RWPE2 (cell line): ENCODE results near the gene HS3ST5.
"Not testable (repeated sequence)": the region's sequence is repeated elsewhere in the genome, so short reads cannot be mapped to it uniquely, and the experiment has no call there.

ENCODE experiments used
- ATAC-seq: fragments of 200-7000 bp; cut with Tn5 transposase; 3 replicates; pipeline ENCODE4 v1.9.1; 2021; ENCODE audit warnings: low read depth
- DNase-seq: peaks from one replicate; pipeline ENCODE4 v3.0.0-alpha.2; 2020; ENCODE audit warnings: low spot score
- H3K27ac ChIP-seq: fragments of 450-650 bp; 2 replicates; pipeline ENCODE4 v1.5.1; 2017; ENCODE audit warnings: mild to moderate bottlenecking; ENCODE audit not compliant: poor library complexity, severe bottlenecking
- H3K27me3 ChIP-seq: fragments of 250-450 bp; sonication (Bioruptor Pico); 2 replicates; pipeline ENCODE4 v1.5.1; 2021; ENCODE audit warnings: mild to moderate bottlenecking, moderate library complexity; ENCODE audit not compliant: insufficient read depth, poor library complexity, severe bottlenecking
- H3K36me3 ChIP-seq: fragments of 250-450 bp; sonication (Bioruptor Pico); 2 replicates; pipeline ENCODE4 v1.5.1; 2020; ENCODE audit warnings: low read depth, mild to moderate bottlenecking, moderate library complexity
- H3K4me1 ChIP-seq: fragments of 250-450 bp; sonication (Bioruptor Pico); 2 replicates; pipeline ENCODE4 v1.5.1; 2021; ENCODE audit warnings: mild to moderate bottlenecking, moderate library complexity; ENCODE audit not compliant: insufficient read depth, poor library complexity, severe bottlenecking
- H3K4me3 ChIP-seq: fragments of 250-450 bp; sonication (Bioruptor Pico); 2 replicates; pipeline ENCODE4 v1.5.1; 2021; ENCODE audit warnings: mild to moderate bottlenecking, moderate library complexity; ENCODE audit not compliant: severe bottlenecking
- H3K9me3 ChIP-seq: fragments of 250-450 bp; sonication (Bioruptor Pico); 2 replicates; pipeline ENCODE4 v1.5.1; 2021; ENCODE audit warnings: mild to moderate bottlenecking, moderate library complexity; ENCODE audit not compliant: severe bottlenecking
- CTCF ChIP-seq: fragments of 450-650 bp; IDR thresholded peaks from one replicate; pipeline ENCODE4 v1.5.1; 2017; ENCODE audit warnings: mild to moderate bottlenecking, moderate library complexity; ENCODE audit not compliant: poor library complexity, severe bottlenecking

HS3ST5 gene

GRCh38 chr6:114011486-114011885 is 331.3 kb downstream of the HS3ST5 start:
- DNase-seq, H3K27me3 ChIP-seq, H3K9me3 ChIP-seq, H3K27ac ChIP-seq, ATAC-seq, H3K4me1 ChIP-seq, H3K36me3 ChIP-seq, H3K4me3 ChIP-seq: not testable (repeated sequence)

GRCh38 chr6:114010540-114010939 is 332.3 kb downstream of the HS3ST5 start:
- DNase-seq (no peak), ATAC-seq (no peak)
- Histone ChIP-seq H3K9me3 (no peaks in the 10 kb centered on the region), H3K27ac (no peak overlapping the region), H3K36me3 (no peaks in the 10 kb centered on the region), H3K4me3 (no peak overlapping the region), H3K27me3 (no peaks in the 10 kb centered on the region), H3K4me1 (no peaks in the 10 kb centered on the region)
- TF ChIP-seq CTCF, result no peak

DNA sequence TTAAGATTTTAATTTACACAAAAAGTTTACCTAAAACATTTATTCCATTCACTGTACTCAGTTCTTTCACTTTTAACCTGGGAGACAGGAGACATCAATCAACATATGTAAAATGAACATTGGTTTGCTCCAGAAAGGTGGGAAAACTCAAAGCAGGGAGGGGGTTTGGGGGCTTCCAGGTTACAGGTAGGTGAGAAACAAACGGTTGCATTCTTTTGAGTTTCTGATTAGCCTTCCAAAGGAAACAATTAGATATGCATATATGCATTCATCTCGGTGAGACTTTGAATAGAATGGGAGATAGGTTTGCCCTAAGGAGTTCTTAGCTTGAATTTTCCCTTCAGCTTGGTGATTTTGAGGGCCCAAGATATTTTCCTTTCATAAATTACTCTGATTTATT is 333.6 kb downstream of the HS3ST5 start:
- no peak overlapping the region for H3K4me3 ChIP-seq
- no peaks in the 10 kb centered on the region for H3K27me3 ChIP-seq
- no peak overlapping the region for H3K27ac ChIP-seq
- H3K4me1 ChIP-seq, result no peaks in the 10 kb centered on the region
- DNase-seq (no peak), ATAC-seq (no peak)
- H3K36me3 ChIP-seq, result no peaks in the 10 kb centered on the region
- H3K9me3 ChIP-seq, result no peaks in the 10 kb centered on the region
- TF ChIP-seq CTCF, result no peak

DNA sequence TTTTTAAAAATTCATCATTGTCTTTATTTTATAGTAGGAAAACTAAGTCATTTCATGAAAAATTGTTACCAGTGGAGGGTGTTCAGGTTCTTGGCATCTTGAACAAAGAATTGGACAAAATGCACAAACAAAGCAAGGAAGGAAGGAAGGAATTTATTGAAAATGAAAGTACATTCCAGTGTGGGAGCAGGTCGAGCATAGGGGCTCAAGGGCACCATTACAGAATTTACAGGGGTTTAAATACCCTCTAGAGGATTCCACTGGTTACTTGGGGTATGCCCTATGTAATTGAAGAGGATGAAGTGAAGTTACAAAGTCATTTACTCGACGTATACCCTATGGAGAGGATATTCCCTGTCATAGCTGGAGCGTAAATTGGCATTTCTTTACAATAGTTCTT is 334.5 kb downstream of the HS3ST5 start:
- no peak for TF ChIP-seq CTCF
- H3K4me3 ChIP-seq, result no peak overlapping the region
- no peak for DNase-seq

GRCh38 chr6:114007516-114007915 is 335.3 kb downstream of the HS3ST5 start:
- no peak for TF ChIP-seq CTCF
- DNase-seq (no peak), ATAC-seq (no peak)
- no peak overlapping the region for H3K4me3 ChIP-seq
- H3K27ac ChIP-seq, result no peak overlapping the region
- H3K27me3 ChIP-seq, result no peaks in the 10 kb centered on the region
- no peaks in the 10 kb centered on the region for H3K9me3 ChIP-seq
- H3K36me3 ChIP-seq, result no peaks in the 10 kb centered on the region
- no peaks in the 10 kb centered on the region for H3K4me1 ChIP-seq

More for the DNA sequence above, 334.5 kb downstream of the HS3ST5 start:
- Histone ChIP-seq H3K9me3 (no peaks in the 10 kb centered on the region), H3K36me3 (no peaks in the 10 kb centered on the region), H3K27me3 (no peaks in the 10 kb centered on the region), H3K27ac (no peak overlapping the region), H3K4me1 (no peaks in the 10 kb centered on the region)
- no peak for ATAC-seq
